Superior temporal gyrus (tissue), 1 donor: Measurements from ENCODE around the gene CLEC6A.
"Not testable (repeated sequence)": the region's sequence is repeated elsewhere in the genome, so short reads cannot be mapped to it uniquely, and the experiment has no call there.

Experiments used
- DNase-seq: peaks from one replicate; pipeline ENCODE4 v3.0.0-alpha.2; 2016; ENCODE audit errors: extremely low spot score

The CLEC6A gene

GRCh38 chr12:8495671-8496070 lies 39.9 kb downstream of the CLEC6A start:
- not testable (repeated sequence) for DNase-seq

GRCh38 chr12:8496074-8496473 lies 40.3 kb downstream of the CLEC6A start:
- DNase-seq: not testable (repeated sequence)

GRCh38 chr12:8499616-8500015 lies 43.9 kb downstream of the CLEC6A start:
- DNase-seq: no peak

GRCh38 chr12:8501720-8502119 lies 46.0 kb downstream of the CLEC6A start:
- no peak for DNase-seq

- DNase-seq: no peak
Measured at GRCh38 chr12:8504351-8504750, 48.6 kb downstream of the CLEC6A start.

- no peak for DNase-seq
Measured at GRCh38 chr12:8507596-8507995, 51.8 kb downstream of the CLEC6A start.

GRCh38 chr12:8508223-8508622 lies 52.5 kb downstream of the CLEC6A start:
- no peak for DNase-seq

- DNase-seq: no peak
Measured at GRCh38 chr12:8508910-8509841, 53.4 kb downstream of the CLEC6A start.

- DNase-seq: no peak
Measured at GRCh38 chr12:8513256-8513655, 57.5 kb downstream of the CLEC6A start, which contains the start of gene CLEC4D. Gene CLEC4D (plus strand): TSS chr12:8513503. CDS start chr12:8513733, 230 bp downstream.

- no peak for DNase-seq
Measured at GRCh38 chr12:8517971-8518370, 62.2 kb downstream of the CLEC6A start.

- DNase-seq: no peak
Measured at GRCh38 chr12:8519171-8519570, 63.4 kb downstream of the CLEC6A start.

- no peak for DNase-seq
Measured at GRCh38 chr12:8527250-8528130, 71.7 kb downstream of the CLEC6A start.
